GM19452 (cell line): ENCODE results near the gene SH3RF3.

ENCODE experiments used
- ATAC-seq: cut with Tn5 transposase; IDR thresholded peaks from one replicate; pipeline ENCODE4 v1.9.1; 2021; ENCODE audit not compliant: unreplicated experiment

Gene SH3RF3

GRCh38 chr2:109300582-109300981 is 171.6 kb downstream of the SH3RF3 start:
- ATAC-seq: no peak

DNA sequence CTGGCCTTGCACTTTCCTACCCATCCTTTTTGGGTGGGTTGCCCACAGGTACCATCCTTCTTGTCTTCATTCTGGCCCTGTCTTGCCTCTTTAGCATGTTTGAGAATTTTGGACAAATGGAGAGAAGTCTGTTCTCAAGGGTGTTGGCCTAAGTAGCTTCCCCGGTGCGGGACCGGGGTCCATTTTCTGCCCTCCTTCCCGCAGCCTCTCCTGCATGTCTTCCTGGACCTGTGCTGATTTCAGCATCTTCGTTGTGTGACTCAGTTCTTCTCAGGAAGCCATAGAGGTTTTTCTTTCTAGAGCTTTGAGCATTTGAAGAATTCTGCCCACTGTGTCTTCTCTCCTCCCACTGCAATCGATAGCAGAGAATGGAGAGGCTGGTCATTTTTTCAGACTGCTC is 172.7 kb downstream of the SH3RF3 start:
- ATAC-seq: no peak

DNA sequence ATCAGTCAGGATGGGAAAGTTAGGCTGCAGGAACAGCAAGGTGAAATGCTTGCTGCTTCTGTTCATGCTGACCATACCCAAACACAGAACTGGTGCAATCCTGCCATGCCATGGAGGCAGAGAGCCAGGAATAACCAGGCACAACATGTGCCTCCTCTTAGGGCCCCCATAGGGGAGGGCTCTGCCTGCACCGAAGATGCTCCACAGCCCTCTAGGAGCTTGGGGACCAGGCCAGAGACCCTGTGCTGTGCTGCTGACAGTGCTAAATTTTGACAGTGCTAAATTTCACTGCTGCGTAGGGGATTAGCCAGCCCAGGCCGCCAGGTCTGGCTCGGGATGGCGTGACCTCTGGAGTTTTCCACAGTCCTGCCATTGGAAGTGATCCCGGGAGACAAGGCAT is 173.3 kb downstream of the SH3RF3 start:
- no peak for ATAC-seq

GRCh38 chr2:109304242-109304641 is 175.2 kb downstream of the SH3RF3 start:
- no peak for ATAC-seq

GRCh38 chr2:109304731-109305470 is 175.9 kb downstream of the SH3RF3 start:
- no peak for ATAC-seq

DNA sequence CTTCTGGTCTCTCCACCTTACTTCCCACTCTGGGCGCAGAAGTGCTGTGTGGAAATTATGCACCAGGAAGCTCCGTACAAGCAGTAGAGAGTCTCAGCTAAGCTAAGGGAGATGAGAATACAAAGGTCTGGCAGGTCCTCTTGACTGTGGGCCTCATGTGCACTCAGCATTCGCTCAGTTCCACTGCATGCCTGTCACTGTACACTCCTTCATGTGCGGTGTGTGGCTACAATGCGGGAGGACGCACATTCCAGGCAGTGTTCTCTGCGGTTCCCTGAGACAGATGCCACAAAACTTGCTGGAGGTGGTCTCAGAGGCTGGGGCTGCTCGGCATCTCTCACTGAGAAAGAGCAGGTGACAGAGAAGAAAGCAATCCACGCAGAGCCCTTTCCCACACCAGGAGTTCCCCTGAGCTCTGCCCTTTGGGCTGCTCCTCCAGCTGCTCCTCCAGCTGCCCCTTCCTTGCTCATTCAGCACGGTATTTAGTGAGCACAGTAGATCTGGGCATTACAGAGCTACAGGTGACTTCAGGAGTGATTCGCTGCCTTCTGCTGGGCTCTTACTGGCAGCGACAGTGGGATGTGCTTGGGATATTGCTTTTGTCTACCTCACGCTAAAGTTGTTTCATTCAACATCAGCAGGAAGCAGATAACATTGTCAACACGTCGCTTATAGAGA is 176.6 kb downstream of the SH3RF3 start:
- no peak for ATAC-seq

GRCh38 chr2:109306190-109306589 is 177.2 kb downstream of the SH3RF3 start:
- ATAC-seq: no peak

GRCh38 chr2:109311771-109312170 is 182.8 kb downstream of the SH3RF3 start:
- ATAC-seq: no peak

- ATAC-seq: no peak
Observed at GRCh38 chr2:109312902-109313301, 183.9 kb downstream of the SH3RF3 start.

GRCh38 chr2:109313343-109313742 is 184.3 kb downstream of the SH3RF3 start:
- no peak for ATAC-seq

GRCh38 chr2:109316091-109316490 is 187.1 kb downstream of the SH3RF3 start:
- ATAC-seq: no peak

DNA sequence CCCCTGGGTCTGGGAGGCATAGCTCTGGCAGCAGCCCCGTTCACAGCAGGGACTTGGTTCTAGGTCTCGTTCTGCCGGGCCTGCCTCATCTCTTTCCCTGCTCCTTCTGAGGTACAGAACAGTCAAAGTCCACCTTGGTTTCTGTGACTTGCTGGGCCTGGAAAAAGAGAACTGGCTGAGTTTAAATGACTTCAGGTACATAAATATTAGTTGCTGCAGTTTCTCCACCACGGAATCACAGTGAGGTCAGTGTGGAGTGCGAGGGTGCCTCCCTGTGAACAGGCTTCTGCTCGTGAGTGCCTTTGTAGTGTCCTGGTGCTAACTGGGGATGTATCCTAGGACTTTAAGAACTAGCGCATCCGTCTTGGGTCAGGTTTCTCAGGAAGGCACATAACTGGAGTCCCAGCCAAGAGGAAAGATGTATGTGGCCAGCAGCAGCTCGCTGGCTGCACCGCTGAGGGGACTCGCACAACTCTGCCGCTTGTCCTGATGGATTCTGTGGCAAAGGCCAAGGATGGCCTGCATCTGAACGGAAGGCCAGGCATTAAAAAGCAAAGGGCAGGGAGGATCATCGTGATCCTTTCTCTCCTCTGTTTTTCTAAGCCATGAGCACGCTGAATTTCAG is 188.6 kb downstream of the SH3RF3 start:
- no peak for ATAC-seq

- ATAC-seq: no peak
Observed at GRCh38 chr2:109318150-109318948, 189.3 kb downstream of the SH3RF3 start.

- ATAC-seq: no peak
Observed at GRCh38 chr2:109318949-109319342, 189.9 kb downstream of the SH3RF3 start.

GRCh38 chr2:109320195-109320922 is 191.4 kb downstream of the SH3RF3 start:
- ATAC-seq: no peak

DNA sequence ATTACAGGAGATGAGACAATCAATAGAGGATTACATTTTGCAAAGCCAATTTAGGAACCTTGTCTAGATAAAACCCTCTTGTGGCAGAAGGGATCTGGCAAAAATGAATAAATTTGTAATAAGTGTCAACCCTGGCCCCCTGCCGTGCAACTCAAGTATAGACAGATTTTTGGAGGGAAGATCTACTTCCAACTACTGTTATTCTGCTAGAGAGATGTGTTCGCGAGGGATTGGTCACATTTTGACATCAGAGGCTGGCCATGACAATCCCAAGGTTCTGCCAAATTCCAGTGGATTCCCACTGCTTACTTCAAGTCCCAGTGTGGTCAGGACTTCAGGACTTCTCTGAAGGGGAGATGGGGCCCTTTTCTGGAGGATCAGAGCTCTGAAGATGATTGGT is 192.6 kb downstream of the SH3RF3 start:
- no peak for ATAC-seq

DNA sequence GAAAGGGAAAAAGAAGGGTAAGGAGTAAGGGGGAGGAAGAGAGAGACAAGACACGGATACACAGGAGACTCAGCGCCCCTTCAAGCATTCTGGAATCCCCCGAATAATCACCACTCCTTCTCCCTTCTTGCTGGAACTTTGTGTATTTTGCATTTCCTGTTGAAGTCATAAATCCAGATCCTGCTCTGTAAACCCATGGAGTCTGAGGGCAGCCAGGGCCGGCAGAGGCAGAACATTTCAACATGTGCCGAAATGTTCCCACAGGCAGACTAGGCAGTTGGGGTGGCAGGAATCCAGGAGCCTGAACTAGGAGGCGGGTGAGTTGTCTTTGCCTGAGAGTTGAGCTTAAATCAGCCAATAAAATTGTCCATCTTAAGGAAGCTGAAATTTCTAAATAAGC is 193.1 kb downstream of the SH3RF3 start:
- ATAC-seq: no peak

- no peak for ATAC-seq
Observed at GRCh38 chr2:109322641-109323040, 193.6 kb downstream of the SH3RF3 start.

GRCh38 chr2:109324861-109325260 is 195.9 kb downstream of the SH3RF3 start:
- ATAC-seq: no peak

GRCh38 chr2:109325570-109325969 is 196.6 kb downstream of the SH3RF3 start:
- no peak for ATAC-seq

- ATAC-seq: no peak
Observed at GRCh38 chr2:109326306-109326705, 197.3 kb downstream of the SH3RF3 start.
